Posterior cingulate gyrus (tissue), 11 donors: ENCODE results near the gene FAM83G.
A peak's percentile ranks its signal among the peaks of the same experiment; 100 is the strongest.

Source experiments
- DNase-seq, 10 donors: peaks; one replicate each; pipeline versions ENCODE4 v3.0.0 to v3.0.0-alpha.2; 2020 to 2021; ENCODE audit warnings: mixed read lengths in 3 of 10
- intact Hi-C: fragments of 100-400 bp; cut with DNase I; formaldehyde crosslinking; loops from one replicate; pipeline ENCODE4 v1.15.1; 2023

Gene FAM83G

GRCh38 chr17:18993905-18994526 is 10.5 kb downstream of the FAM83G start:
- intact Hi-C loops = no loop called here
- DNase-seq = peak in 1 of 10 donors; percentile 40

- intact Hi-C loops = no loop called here
- DNase-seq = peak in 1 of 10 donors; percentile 72
Observed at GRCh38 chr17:18992454-18993130, 12.0 kb downstream of the FAM83G start.

DNA sequence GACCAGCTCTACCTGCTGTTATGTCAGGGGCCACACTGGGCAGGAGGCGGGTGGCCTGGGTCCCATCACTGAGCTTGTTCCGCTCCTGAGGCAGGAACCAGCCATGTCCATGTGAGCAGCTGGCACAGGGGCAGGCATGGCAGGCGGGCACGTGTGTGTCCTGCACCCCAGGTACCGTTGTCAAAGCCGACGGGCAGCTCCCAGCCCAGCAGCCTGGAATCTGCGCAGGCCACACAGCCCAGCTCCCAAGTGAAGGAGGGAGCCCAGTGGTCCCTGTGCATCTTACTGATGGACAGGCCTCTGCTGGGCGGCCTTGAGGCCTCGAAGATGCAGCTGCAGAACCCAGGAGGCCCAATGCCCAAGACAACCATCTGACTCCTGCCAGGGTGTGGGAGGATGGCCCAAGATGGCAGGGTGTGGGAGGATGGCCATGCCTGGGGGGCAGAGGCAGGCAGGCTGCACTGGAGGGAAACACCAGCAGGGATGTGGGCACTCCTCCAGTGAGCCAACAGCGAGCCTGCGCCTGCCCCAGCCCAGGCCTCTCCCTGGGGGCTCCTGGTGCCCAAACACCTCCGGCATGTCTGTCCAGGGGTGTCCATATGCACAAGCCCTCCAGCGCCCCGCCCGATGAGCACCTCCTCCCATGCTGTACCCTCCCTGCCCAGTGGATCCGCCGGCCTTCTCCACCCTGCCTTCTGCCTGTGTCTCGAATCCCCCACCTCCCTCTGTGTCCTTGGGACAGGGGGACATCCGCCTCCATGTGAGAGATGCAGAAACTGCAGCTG is 12.8 kb downstream of the FAM83G start:
- DNase-seq = peak in 1 of 10 donors; percentile 76
- intact Hi-C loops = no loop called here

DNA sequence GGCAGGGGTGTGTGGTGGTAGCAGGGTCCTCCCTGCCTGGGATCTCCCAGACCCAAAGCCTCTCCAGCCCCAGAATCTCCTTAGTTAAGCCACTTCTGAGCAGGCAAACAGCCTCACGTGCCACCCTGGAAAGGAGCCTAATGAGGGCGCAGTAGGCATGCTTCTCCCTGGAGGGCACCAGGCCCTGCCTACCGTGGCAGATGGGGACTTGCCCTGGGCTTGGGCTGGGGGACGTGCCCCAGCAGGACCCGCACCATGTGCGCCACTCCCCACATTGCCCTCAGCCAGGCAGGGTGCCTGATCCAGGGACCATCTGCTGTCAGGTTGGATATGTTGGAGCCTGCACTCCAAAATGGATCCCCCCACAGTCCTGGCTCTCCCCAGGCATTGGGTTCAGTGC is 14.2 kb downstream of the FAM83G start:
- peak in 1 of 10 donors; percentile 37 for DNase-seq
- intact Hi-C loops = no loop called here

- DNase-seq = no peak
- intact Hi-C loops = no loop called here
Observed at GRCh38 chr17:18988546-18989173, 15.9 kb downstream of the FAM83G start.

- peak in 1 of 10 donors; percentile 62 for DNase-seq
- intact Hi-C loops = no loop called here
Observed at GRCh38 chr17:18987862-18988545, 16.6 kb downstream of the FAM83G start.

DNA sequence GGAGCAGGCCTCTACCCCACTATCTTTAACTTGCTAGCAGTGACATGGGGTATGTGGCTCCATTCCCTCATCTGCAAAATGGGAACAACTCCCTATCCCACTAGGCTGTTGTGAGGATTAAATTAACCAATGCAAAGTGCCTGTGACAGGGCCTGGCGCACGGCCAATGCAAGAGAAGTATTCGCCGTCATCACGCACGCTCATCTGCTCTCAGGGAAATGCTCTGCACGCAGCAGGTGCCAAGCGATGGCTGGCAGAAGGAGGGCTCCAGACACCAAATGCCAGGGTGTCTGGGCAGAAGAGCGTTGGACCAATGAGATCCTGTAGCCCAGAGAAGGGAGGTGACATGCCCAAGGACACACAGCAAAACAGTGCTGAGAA is 17.3 kb downstream of the FAM83G start:
- peak in 1 of 10 donors; percentile 49 for DNase-seq
- intact Hi-C loops = no loop called here

- intact Hi-C loops = no loop called here
- DNase-seq = peak in 1 of 10 donors; percentile 78
Observed at GRCh38 chr17:18986541-18987229, 17.9 kb downstream of the FAM83G start.

- DNase-seq = no peak
- intact Hi-C loops = no loop called here
Observed at GRCh38 chr17:18985475-18985874, 19.1 kb downstream of the FAM83G start.

DNA sequence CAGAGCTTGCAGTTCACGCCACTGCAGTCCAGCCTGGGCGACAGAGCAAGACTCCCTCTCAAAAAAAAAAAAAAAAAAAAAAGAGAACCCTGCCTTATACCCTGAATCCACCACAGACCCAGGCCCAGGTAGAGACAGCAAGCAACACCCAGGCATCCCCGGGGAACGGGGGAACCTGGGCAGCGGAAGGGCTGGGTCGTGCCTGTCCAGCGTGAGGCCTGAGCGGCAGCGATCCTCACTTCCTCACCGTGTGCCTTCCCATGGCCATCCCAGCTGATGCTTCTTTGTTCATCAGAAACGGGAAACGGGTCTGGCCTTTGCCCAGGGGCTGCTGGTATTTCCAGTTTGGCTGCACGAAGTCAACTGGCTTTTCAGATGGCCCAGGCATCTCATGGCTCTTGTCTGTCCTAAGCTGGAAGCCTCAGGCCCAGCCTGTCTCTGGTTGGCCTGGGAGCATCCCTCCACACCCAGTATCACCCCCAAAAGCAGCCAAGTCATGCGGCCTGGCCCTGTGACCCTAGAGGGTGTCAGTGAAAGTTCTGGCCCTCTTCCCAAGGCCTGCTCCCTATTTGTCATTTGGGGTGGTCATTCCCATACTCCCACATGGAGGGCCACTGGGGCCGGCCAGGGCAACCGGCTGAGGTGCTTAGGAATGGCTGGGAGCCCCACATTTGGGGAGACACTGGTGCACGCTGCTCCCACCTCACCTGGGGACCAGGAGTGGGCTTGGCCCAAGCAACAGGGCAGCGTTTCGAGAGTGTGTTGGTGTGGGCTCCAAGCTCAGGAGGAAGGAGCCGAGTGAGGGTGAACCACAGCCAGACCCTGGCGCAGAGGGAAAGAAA is 20.1 kb downstream of the FAM83G start:
- intact Hi-C loops = no loop called here
- peak in 1 of 10 donors; percentile 63 for DNase-seq

GRCh38 chr17:18981642-18982424 is 22.7 kb downstream of the FAM83G start:
- intact Hi-C loops = no loop called here
- no peak for DNase-seq

GRCh38 chr17:18981335-18981641 is 23.3 kb downstream of the FAM83G start:
- DNase-seq = no peak
- intact Hi-C loops = no loop called here

DNA sequence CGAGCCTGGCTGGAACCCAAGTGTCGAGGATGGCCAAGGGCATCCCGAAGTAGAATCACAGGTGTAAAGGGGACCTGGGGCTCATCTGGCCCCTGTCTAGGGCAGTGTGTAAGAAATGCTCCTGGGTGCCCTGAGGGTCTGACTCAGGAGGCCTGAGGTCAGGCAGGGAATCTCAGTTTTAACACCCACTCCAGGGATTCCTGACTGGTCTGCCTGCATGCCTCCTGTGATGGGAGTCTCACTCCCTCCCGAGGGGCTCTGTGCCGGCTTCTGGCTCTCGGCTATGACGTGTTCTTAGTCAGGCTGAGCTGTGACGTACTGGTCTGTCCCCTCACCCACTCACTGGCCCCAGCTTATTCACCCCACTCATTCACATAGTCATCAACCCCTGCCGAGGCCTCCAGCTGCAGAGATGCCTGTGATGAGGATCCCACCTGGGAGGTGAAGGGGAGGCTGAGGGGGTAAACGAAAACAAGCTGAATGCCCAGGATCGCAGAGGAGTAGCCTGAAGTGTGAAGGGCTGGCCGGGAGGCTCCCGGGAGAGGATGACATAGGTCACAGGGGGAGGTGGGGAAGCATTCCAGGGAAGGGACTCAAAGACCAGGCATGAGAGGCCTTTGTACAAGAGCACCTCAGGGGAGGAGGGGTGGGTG is 23.8 kb downstream of the FAM83G start:
- no peak for DNase-seq

DNA sequence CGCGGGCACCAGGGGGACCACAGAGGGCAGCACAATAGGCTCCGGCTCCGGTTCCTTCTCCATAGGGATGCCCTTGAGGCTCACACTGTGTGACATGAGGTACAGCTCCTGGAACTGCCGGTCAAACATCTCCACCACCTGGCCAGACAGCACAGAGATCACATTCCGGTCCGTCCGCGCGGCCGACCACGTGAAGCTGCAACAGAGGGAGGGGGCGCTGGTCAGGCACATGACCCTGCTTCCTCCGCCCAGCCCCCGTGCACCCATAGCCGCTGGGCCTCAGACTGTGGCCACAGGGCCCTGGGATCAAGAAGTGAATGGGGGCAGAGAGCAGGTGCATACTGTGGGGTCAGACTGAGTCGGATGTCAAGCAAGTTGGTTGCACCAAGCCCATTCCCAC is 25.9 kb downstream of the FAM83G start:
- intact Hi-C loops = no loop called here
- DNase-seq = no peak

More for the DNA sequence above, 23.8 kb downstream of the FAM83G start:
- intact Hi-C loops = no loop called here

DNA sequence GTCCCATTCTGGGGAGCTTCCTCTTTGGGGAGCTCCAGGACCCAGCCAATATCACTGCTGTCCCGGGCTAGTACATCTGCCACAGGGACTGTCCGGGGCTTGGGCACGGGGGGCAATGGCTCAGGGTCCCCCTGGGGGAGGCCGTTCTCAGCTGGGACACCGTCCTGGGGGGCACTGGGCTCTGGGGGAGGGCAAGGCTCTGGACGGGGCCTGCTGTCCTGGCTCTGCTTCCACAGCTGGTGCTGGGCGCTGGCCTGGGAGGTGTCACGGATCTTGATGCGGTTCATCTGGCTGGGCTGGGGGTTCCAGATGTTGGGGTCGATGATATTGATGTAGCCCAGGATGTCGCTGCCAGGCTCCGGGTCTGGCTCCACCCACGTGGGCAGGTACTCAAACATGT is 26.5 kb downstream of the FAM83G start:
- DNase-seq = no peak
- intact Hi-C loops = no loop called here

GRCh38 chr17:18977646-18978045 is 26.9 kb downstream of the FAM83G start:
- intact Hi-C loops = no loop called here
- DNase-seq = no peak

- DNase-seq = no peak
- intact Hi-C loops = no loop called here
Observed at GRCh38 chr17:18977021-18977420, 27.5 kb downstream of the FAM83G start.

DNA sequence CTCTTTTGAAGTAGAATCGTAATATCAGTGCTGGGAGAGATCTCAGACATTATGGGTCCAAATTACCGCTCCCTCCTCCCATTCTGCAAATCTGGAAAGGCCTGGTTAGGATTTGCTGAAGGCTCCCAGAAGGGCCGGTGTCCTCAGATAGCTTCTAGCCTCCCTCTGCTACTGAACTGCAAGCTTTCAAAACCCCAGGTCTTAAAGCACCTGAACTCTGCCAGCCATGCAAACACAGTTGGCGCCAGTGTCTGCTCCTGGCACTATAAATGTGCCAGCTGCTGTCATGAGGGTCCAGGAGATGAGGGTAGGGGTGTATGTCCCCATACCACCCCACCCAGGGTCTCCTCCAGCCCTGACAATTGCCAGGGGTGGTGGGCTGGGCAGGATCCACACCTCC is 28.4 kb downstream of the FAM83G start:
- intact Hi-C loops = no loop called here

More for the DNA sequence above, 28.4 kb downstream of the FAM83G start:
- no peak for DNase-seq
